Measurements from ENCODE around the gene C6orf89.

- TF ChIP-seq RAD21 (conservative IDR thresholded peaks at IDR 0.05) (no peak), POLR2AphosphoS5 (IDR thresholded peaks at IDR 0.05) (no peak), TAF1 (IDR thresholded peaks at IDR 0.05; ENCODE audit: low read depth) (no peak), EZH2 (IDR thresholded peaks at IDR 0.05; ENCODE audit: borderline replicate concordance, insufficient read depth, low read length, poor library complexity, severe bottlenecking) (no peak)
- TF ChIP-seq, protein P1, sequence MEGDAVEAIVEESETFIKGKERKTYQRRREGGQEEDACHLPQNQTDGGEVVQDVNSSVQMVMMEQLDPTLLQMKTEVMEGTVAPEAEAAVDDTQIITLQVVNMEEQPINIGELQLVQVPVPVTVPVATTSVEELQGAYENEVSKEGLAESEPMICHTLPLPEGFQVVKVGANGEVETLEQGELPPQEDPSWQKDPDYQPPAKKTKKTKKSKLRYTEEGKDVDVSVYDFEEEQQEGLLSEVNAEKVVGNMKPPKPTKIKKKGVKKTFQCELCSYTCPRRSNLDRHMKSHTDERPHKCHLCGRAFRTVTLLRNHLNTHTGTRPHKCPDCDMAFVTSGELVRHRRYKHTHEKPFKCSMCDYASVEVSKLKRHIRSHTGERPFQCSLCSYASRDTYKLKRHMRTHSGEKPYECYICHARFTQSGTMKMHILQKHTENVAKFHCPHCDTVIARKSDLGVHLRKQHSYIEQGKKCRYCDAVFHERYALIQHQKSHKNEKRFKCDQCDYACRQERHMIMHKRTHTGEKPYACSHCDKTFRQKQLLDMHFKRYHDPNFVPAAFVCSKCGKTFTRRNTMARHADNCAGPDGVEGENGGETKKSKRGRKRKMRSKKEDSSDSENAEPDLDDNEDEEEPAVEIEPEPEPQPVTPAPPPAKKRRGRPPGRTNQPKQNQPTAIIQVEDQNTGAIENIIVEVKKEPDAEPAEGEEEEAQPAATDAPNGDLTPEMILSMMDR (IDR thresholded peaks at IDR 0.05; ENCODE audit: poor library complexity, severe bottlenecking), result no peak
Observed at GRCh38 chr6:36906539-36907325, 21.0 kb downstream of the C6orf89 start.

Data from neural cell (in vitro differentiated cells).